ENCODE data around the gene BRIP1.
"Not testable (repeated sequence)": the region's sequence is repeated elsewhere in the genome, so short reads cannot be mapped to it uniquely, and the experiment has no call there.

Gene BRIP1

GRCh38 chr17:61755078-61755477, 108.2 kb downstream of the BRIP1 start:
- no peak for DNase-seq

GRCh38 chr17:61754124-61754523, 109.2 kb downstream of the BRIP1 start:
- DNase-seq = no peak

- DNase-seq = no peak
These were observed 109.6 kb downstream of the BRIP1 start for GRCh38 chr17:61753696-61754095.

GRCh38 chr17:61750656-61751055, 112.7 kb downstream of the BRIP1 start:
- DNase-seq = no peak

GRCh38 chr17:61749823-61750404, 113.4 kb downstream of the BRIP1 start:
- no peak for DNase-seq

- no peak for DNase-seq
These were observed 116.9 kb downstream of the BRIP1 start for GRCh38 chr17:61746248-61746985.

GRCh38 chr17:61744804-61745203, 118.5 kb downstream of the BRIP1 start:
- no peak for DNase-seq

- no peak for DNase-seq
These were observed 119.1 kb downstream of the BRIP1 start for GRCh38 chr17:61744252-61744651.

GRCh38 chr17:61743766-61744165, 119.6 kb downstream of the BRIP1 start:
- DNase-seq = no peak

- no peak for DNase-seq
These were observed 124.3 kb downstream of the BRIP1 start for GRCh38 chr17:61739002-61739401.

- DNase-seq = no peak
These were observed 125.1 kb downstream of the BRIP1 start for GRCh38 chr17:61738249-61738648.

GRCh38 chr17:61737820-61738219, 125.5 kb downstream of the BRIP1 start:
- no peak for DNase-seq

- no peak for DNase-seq
These were observed 126.9 kb downstream of the BRIP1 start for GRCh38 chr17:61736438-61736837.

- no peak for DNase-seq
These were observed 127.5 kb downstream of the BRIP1 start for GRCh38 chr17:61735807-61736206.

GRCh38 chr17:61734466-61734865, 128.9 kb downstream of the BRIP1 start:
- DNase-seq = no peak

GRCh38 chr17:61734012-61734411, 129.3 kb downstream of the BRIP1 start:
- no peak for DNase-seq

- no peak for DNase-seq
These were observed 130.3 kb downstream of the BRIP1 start for GRCh38 chr17:61733021-61733420.

GRCh38 chr17:61732169-61732568, 131.2 kb downstream of the BRIP1 start:
- no peak for DNase-seq

- DNase-seq = no peak
These were observed 132.0 kb downstream of the BRIP1 start for GRCh38 chr17:61731330-61731729.

- DNase-seq = no peak
These were observed 133.5 kb downstream of the BRIP1 start for GRCh38 chr17:61729690-61730268.

GRCh38 chr17:61728297-61728836, 135.0 kb downstream of the BRIP1 start:
- DNase-seq = no peak

GRCh38 chr17:61727798-61728197, 135.5 kb downstream of the BRIP1 start:
- not testable (repeated sequence) for DNase-seq

- no peak for DNase-seq
These were observed 136.4 kb downstream of the BRIP1 start for GRCh38 chr17:61726977-61727376.

GRCh38 chr17:61724777-61725176, 138.6 kb downstream of the BRIP1 start:
- no peak for DNase-seq
